Measurements from ENCODE around the gene CCDC54.

DNA sequence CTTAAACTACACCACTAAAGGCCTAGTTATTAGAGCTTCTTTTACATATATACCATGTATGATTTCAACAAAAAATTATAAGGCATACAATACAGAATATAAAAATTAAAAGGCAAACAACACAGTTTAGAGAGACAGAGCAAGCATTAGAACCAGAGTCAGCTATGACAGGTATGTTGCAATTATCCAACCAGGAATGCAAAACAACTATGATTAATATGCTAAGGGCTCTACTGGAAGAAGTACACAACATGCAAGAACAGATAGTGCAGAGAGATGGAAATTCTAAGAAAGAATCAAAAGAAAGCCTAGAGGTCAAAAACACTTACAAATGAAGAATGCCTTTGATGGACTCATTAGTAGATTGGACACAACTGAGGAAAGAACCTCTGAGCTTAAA lies 39.6 kb downstream of the CCDC54 start:
- TF ChIP-seq, protein P1, sequence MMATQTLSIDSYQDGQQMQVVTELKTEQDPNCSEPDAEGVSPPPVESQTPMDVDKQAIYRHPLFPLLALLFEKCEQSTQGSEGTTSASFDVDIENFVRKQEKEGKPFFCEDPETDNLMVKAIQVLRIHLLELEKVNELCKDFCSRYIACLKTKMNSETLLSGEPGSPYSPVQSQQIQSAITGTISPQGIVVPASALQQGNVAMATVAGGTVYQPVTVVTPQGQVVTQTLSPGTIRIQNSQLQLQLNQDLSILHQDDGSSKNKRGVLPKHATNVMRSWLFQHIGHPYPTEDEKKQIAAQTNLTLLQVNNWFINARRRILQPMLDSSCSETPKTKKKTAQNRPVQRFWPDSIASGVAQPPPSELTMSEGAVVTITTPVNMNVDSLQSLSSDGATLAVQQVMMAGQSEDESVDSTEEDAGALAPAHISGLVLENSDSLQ (IDR thresholded peaks at IDR 0.05): no peak
- TF ChIP-seq BHLHE40 (IDR thresholded peaks at IDR 0.05; ENCODE audit: borderline replicate concordance) (no peak), ELF4 (IDR thresholded peaks at IDR 0.05) (no peak), FOXK2 (IDR thresholded peaks at IDR 0.05) (no peak), L3MBTL2 (conservative IDR thresholded peaks at IDR 0.05) (no peak), CTBP1 (IDR thresholded peaks at IDR 0.05; ENCODE audit: borderline replicate concordance) (no peak), SP1 (IDR thresholded peaks at IDR 0.05) (no peak), ZNF384 (IDR thresholded peaks at IDR 0.05) (no peak), FOXA1 (IDR thresholded peaks at IDR 0.05) (no peak), TARDBP (IDR thresholded peaks at IDR 0.05) (no peak)

Data from HEK293T (cell line).